Hepatocyte (in vitro differentiated cells): ENCODE results near the gene CCNQ.

Experiments used
- EZH2 ChIP-seq: fragments of 200-600 bp; sonication (generic); IDR thresholded peaks from 2 replicates; pipeline ENCODE4 v1.6.1; 2016; ENCODE audit warnings: antibody characterized with exemption, mild to moderate bottlenecking, borderline replicate concordance
- EZH2phosphoT487 ChIP-seq: fragments of 200-600 bp; sonication (generic); IDR thresholded peaks from one replicate; pipeline ENCODE4 v1.6.1; 2018; ENCODE audit warnings: antibody characterized with exemption, mild to moderate bottlenecking, low read depth, moderate library complexity; ENCODE audit not compliant: unreplicated experiment, severe bottlenecking
- TF ChIP-seq, protein P1 (sequence below): fragments of 200-600 bp; sonication (generic); IDR thresholded peaks from 2 replicates; pipeline ENCODE4 v1.5.1; 2016; ENCODE audit warnings: antibody characterized with exemption, mild to moderate bottlenecking; ENCODE audit not compliant: poor library complexity

DNA sequence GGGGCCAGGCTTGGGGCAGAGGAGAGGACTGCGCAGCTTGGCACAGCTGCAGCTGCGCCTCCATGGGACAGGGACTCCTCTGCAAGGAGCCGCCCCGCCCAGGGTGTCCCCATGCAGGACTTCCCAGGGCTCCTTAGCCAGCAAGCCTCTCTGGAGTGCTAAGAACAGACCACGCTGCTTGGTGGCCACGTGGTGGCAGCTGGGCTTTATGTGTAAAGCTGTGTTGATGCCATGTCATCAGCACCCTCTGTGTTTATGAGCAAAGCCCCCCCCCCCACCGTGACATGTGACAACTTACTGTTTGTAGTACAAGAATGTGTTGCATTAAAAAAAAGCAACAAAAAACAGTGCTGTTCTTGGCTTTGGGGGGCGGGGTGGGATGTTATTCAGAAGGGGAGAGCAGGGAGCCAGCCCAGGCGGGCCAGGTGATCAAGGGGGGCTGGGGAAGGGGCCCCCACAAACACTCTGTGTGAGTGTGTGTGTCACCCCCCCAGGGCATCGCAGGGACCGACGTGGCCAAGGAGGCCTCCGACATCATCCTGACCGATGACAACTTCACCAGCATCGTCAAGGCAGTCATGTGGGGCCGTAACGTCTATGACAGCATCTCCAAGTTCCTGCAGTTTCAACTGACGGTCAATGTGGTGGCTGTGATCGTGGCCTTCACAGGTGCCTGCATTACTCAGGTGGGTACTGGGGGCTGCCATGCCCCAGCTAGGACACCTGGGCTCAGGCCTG lies 41.2 kb downstream of the CCNQ start:
- TF ChIP-seq, protein P1, sequence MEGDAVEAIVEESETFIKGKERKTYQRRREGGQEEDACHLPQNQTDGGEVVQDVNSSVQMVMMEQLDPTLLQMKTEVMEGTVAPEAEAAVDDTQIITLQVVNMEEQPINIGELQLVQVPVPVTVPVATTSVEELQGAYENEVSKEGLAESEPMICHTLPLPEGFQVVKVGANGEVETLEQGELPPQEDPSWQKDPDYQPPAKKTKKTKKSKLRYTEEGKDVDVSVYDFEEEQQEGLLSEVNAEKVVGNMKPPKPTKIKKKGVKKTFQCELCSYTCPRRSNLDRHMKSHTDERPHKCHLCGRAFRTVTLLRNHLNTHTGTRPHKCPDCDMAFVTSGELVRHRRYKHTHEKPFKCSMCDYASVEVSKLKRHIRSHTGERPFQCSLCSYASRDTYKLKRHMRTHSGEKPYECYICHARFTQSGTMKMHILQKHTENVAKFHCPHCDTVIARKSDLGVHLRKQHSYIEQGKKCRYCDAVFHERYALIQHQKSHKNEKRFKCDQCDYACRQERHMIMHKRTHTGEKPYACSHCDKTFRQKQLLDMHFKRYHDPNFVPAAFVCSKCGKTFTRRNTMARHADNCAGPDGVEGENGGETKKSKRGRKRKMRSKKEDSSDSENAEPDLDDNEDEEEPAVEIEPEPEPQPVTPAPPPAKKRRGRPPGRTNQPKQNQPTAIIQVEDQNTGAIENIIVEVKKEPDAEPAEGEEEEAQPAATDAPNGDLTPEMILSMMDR, result no peak
- TF ChIP-seq EZH2, result no peak
- no peak for TF ChIP-seq EZH2phosphoT487
